K562 (cell line): ENCODE data around the gene LRRK2. TPM values are rescaled to one million over a fixed set of nuclear protein-coding genes. Genes with fewer than 3 reads are reported as not detected.

Experiments
- ATAC-seq: fragments of 200-7000 bp; cut with Tn5 transposase; 3 replicates; pipeline ENCODE4 v1.9.1; 2020; ENCODE audit warnings: moderate library complexity
- BruUV-seq: library from RNA; stranded (reverse); fragments of 400-500 nt; replicated peaks from 2 replicates; lab custom pipeline; 2021; lab: Mats Ljungman, UMichigan
- CTCF ChIA-PET: fragments of 300-600 bp; formaldehyde crosslinking; extraction: SDS; loops from one replicate; lab custom pipeline; 2021; ENCODE audit warnings: low intra/inter-chr PET ratio; lab: Yijun Ruan, JAX
- POLR2A ChIA-PET: fragments of 300-600, 350-650 bp; sonication (Branson Sonifier 250); formaldehyde crosslinking; extraction: SDS; loops from one replicate; lab custom pipeline; 2021; ENCODE audit warnings: antibody characterized with exemption, inconsistent platforms; lab: Yijun Ruan, JAX
- DNase-seq, 4 experiments: peaks; one replicate each; pipeline versions ENCODE4 v3.0.0 to v3.0.0-alpha.2; 2011 to 2018; ENCODE audit warnings: low spot score in 3 of 4, mixed read lengths in 3 of 4; ENCODE audit errors: extremely low read depth in 1 of 4
- FAIRE-seq: peaks from 2 replicates; lab custom pipeline; 2011; peaks lifted over from hg19 to GRCh38; lab: Jason Lieb, UNC
- H2AFZ ChIP-seq: 2 replicates; pipeline ENCODE4 v1.6.0; 2011; ENCODE audit warnings: low read depth, low read length, control low read depth, inconsistent platforms
- H3K27ac ChIP-seq: fragments of 200-600 bp; 3 replicates; pipeline ENCODE4 v1.8.0; 2011; ENCODE audit warnings: low read depth, mild to moderate bottlenecking, control low read depth, inconsistent platforms, low read length, moderate library complexity, mixed read lengths; ENCODE audit errors: extremely low read depth
- H3K27me3 ChIP-seq, 2 experiments: fragments of 300-600 bp in 1 of 2; 2 replicates in 1 of 2; 3 replicates in 1 of 2; pipeline versions ENCODE4 v1.6.0 to v1.8.0; 2011; ENCODE audit warnings: inconsistent platforms in 2 of 2, low read length in 2 of 2, mild to moderate bottlenecking in 1 of 2, mixed read lengths in 1 of 2, moderate library complexity in 1 of 2; ENCODE audit not compliant: control insufficient read depth in 2 of 2, insufficient read depth in 2 of 2
- H3K36me3 ChIP-seq: fragments of 300-600 bp; 3 replicates; pipeline ENCODE4 v1.8.0; 2011; ENCODE audit warnings: mild to moderate bottlenecking, low read length, inconsistent platforms; ENCODE audit not compliant: control insufficient read depth, insufficient read depth
- H3K4me1 ChIP-seq, 2 experiments: fragments of 200-600 bp in 1 of 2; replicated peaks in 1 of 2; 2 replicates in 1 of 2; 3 replicates in 1 of 2; pipeline versions ENCODE4 v1.5.1 to v1.8.0; 2011; ENCODE audit warnings: inconsistent platforms in 2 of 2, low read length in 2 of 2, mild to moderate bottlenecking in 1 of 2, mixed read lengths in 1 of 2, moderate library complexity in 1 of 2; ENCODE audit not compliant: control insufficient read depth in 2 of 2, insufficient read depth in 2 of 2
- H3K4me2 ChIP-seq: 2 replicates; pipeline ENCODE4 v1.6.1; 2011; ENCODE audit warnings: low read length, control low read depth, inconsistent platforms, mixed read lengths; ENCODE audit not compliant: insufficient read depth
- H3K4me3 ChIP-seq: fragments of 200-600 bp; sonication (generic), shearing (Covaris generic); 2 replicates; pipeline ENCODE4 v1.5.1; 2016; ENCODE audit warnings: control low read depth, inconsistent platforms
- H3K79me2 ChIP-seq: fragments of 200-600 bp; 3 replicates; pipeline ENCODE4 v1.8.0; 2011; ENCODE audit warnings: low read length, inconsistent platforms; ENCODE audit not compliant: control insufficient read depth, insufficient read depth
- H3K9ac ChIP-seq, 2 experiments: 2 replicates each; pipeline versions ENCODE4 v1.6.0 to v1.6.1; 2011; ENCODE audit warnings: low read depth in 2 of 2, low read length in 2 of 2, control low read depth in 1 of 2, inconsistent platforms in 1 of 2, mild to moderate bottlenecking in 1 of 2, mixed read lengths in 1 of 2; ENCODE audit not compliant: insufficient read depth in 1 of 2
- H3K9me1 ChIP-seq: one replicate; pipeline ENCODE4 v1.6.0; 2011; ENCODE audit warnings: inconsistent platforms, mild to moderate bottlenecking, low read length, moderate library complexity; ENCODE audit not compliant: control insufficient read depth, insufficient read depth
- H3K9me3 ChIP-seq: replicated peaks from 2 replicates; pipeline ENCODE4 v1.5.1; 2011; ENCODE audit warnings: low read depth, low read length, inconsistent platforms; ENCODE audit not compliant: control insufficient read depth, insufficient read depth
- H4K20me1 ChIP-seq: replicated peaks from 2 replicates; pipeline ENCODE4 v1.6.1; 2011; ENCODE audit warnings: low read length, inconsistent platforms, mixed read lengths; ENCODE audit not compliant: control insufficient read depth, insufficient read depth
- ARID3B ChIP-seq: fragments of 250-450 bp; sonication (Bioruptor Pico); IDR thresholded peaks from 2 replicates; pipeline ENCODE4 v1.4.0; 2020; ENCODE audit warnings: borderline replicate concordance
- DLX4 ChIP-seq: fragments of 250-450 bp; sonication (Bioruptor Pico); IDR thresholded peaks from 2 replicates; pipeline ENCODE4 v1.6.1; 2021; ENCODE audit warnings: mild to moderate bottlenecking
- GABPA ChIP-seq: fragments of 200-800 bp; sonication (Bioruptor generic); conservative IDR thresholded peaks from 2 replicates; pipeline ENCODE4 v1.6.1; 2016; ENCODE audit warnings: low read depth, missing genetic modification characterization, missing compliant biosample characterization
- GABPB2 ChIP-seq: fragments of 250-450 bp; sonication (Bioruptor Pico); conservative IDR thresholded peaks from 2 replicates; pipeline ENCODE4 v1.5.1; 2021; ENCODE audit warnings: mild to moderate bottlenecking
- HDAC2 ChIP-seq: fragments of 450-650 bp; IDR thresholded peaks from 2 replicates; pipeline ENCODE4 v1.6.1; 2016; ENCODE audit warnings: mild to moderate bottlenecking
- NFRKB ChIP-seq: fragments of 450-650 bp; IDR thresholded peaks from 2 replicates; pipeline ENCODE4 v1.6.1; 2016; ENCODE audit warnings: low read depth
- POLR2B ChIP-seq: fragments of 450-650 bp; IDR thresholded peaks from 2 replicates; pipeline ENCODE4 v1.6.1; 2018; ENCODE audit warnings: low read depth; ENCODE audit not compliant: partially characterized antibody
- SREBF2 ChIP-seq: sonication (generic); formaldehyde crosslinking; IDR thresholded peaks from 2 replicates; pipeline ENCODE4 v1.4.0; 2020; ENCODE audit warnings: mild to moderate bottlenecking, missing genetic modification reagents
- SRSF7 ChIP-seq: fragments of 200-400 bp; formaldehyde crosslinking; optimal IDR thresholded peaks from 2 replicates; pipeline ENCODE3; 2017; ENCODE audit warnings: mild to moderate bottlenecking, low read depth, low read length
- ZBTB26 ChIP-seq: fragments of 450-650 bp; formaldehyde crosslinking; IDR thresholded peaks from 2 replicates; pipeline ENCODE4 v1.4.0; 2022; ENCODE audit warnings: missing genetic modification characterization
- ZNF133 ChIP-seq: fragments of 250-450 bp; sonication (Bioruptor Pico); IDR thresholded peaks from 2 replicates; pipeline ENCODE4 v1.4.0; 2020; ENCODE audit warnings: mild to moderate bottlenecking
- ZNF175 ChIP-seq: fragments of 200-800 bp; sonication (Bioruptor generic); IDR thresholded peaks from 2 replicates; pipeline ENCODE4 v1.6.1; 2016; ENCODE audit warnings: low read depth, mild to moderate bottlenecking, missing genetic modification characterization, missing compliant biosample characterization
- WGBS: fragments of 100-300 bp; shearing (Covaris generic); methylation state at CpG from one replicate; pipeline ENCODE4 v1.1.6; 2016; ENCODE audit warnings: low coverage, mixed read lengths; ENCODE audit not compliant: insufficient coverage; ENCODE audit errors: missing lambda C conversion rate; 5-methylcytosine and 5-hydroxymethylcytosine counted together
- in situ Hi-C: fragments of 300-500 bp; cut with MboI; formaldehyde crosslinking; loops from 4 replicates; pipeline ENCODE4 v1.15.0; 2018; ENCODE audit warnings: inconsistent platforms, mixed read lengths
- intact Hi-C: fragments of 100-400 bp; cut with micrococcal nuclease; formaldehyde crosslinking; loops from 2 replicates; pipeline ENCODE4 v1.14.2; 2022
- polyA plus RNA-seq, 8 experiments: library from polyadenylated mRNA; depleted of rRNA in 4 of 8; stranded (reverse) in 5 of 8; unstranded in 3 of 8; fragments of >200 nt; fragmentation: Nextera tagmentation in 2 of 8; fragmentation: Illumina TruSeq in 1 of 8; extraction: Ambion mirVana in 2 of 8; extraction: Trizol in 1 of 8; gene quantifications; 2 replicates each; pipeline versions ENCODE4 v1.2.1 to v1.2.3, GENCODE V29; 2011 to 2014; ENCODE audit warnings: inconsistent platforms in 1 of 8, missing spikeins in 1 of 8
- total RNA-seq, 7 experiments: library from RNA; depleted of rRNA in 6 of 7; stranded (reverse); fragments of >200 nt in 6 of 7; fragmentation: Illumina TruSeq in 2 of 7; extraction: Trizol in 2 of 7; gene quantifications; 2 replicates each; pipeline versions ENCODE4 v1.2.1 to v1.2.3, GENCODE V29; 2011 to 2021; ENCODE audit warnings: low replicate concordance in 1 of 7
- TF ChIP-seq, protein P1 (sequence below): fragments of 450-650 bp; IDR thresholded peaks from 2 replicates; pipeline ENCODE4 v1.7.0; 2016; ENCODE audit warnings: borderline replicate concordance

LRRK2 gene
- total and polyA plus RNA-seq, 9 of the 15 experiments (the other 6 are each of a cell fraction or from before 2014, with no cell fraction given), result 0.03 to 0.89 (median 0.31) TPM

DNA sequence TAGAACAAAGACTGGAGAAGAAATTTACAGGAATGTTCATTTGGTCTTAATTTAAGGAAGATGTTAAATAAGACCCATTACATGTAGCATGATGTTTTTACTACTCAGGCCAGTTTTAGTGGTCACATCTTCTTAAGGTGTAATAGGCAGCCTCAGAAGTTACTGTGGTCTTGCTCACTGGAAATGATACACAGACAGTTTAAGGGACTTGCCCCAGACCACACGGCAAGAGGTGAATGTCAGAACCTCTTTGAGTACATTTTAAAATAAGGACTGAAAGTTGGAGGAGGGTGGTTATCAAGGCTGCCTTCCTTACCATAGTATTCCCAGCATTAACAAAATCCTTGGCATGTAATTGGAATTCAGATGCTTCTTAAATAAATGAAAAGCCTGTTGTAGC is 37.9 kb downstream of the LRRK2 start:
- intact Hi-C loops, result no loop called here
- ChIA-PET POLR2A (no interaction called here), CTCF (no interaction called here)
- H3K9me3 ChIP-seq, result no peaks in the 10 kb centered on the region
- H2AFZ ChIP-seq, result no peak overlapping the region
- no TSS peak for BruUV-seq
- no peak overlapping the region for H3K4me2 ChIP-seq
- no peak overlapping the region for H3K9ac ChIP-seq
- H3K4me1 ChIP-seq, result no peaks in the 10 kb centered on the region
- H3K9me1 ChIP-seq, result no peaks in the 10 kb centered on the region
- no peak for FAIRE-seq
- H3K27ac ChIP-seq, result no peak overlapping the region
- no peak for ATAC-seq
- H3K27me3 ChIP-seq, result no peaks in the 10 kb centered on the region
- no peak for DNase-seq
- no peaks in the 10 kb centered on the region for H3K79me2 ChIP-seq
- TF ChIP-seq ZNF133 (CRISPR knock-in tag) (no peak), DLX4 (CRISPR knock-in tag) (no peak), ZNF175 (CRISPR knock-in tag) (no peak), POLR2B (no peak), ZBTB26 (CRISPR knock-in tag) (no peak), GABPB2 (no peak), GABPA (tag) (no peak), HDAC2 (no peak), SRSF7 (no peak), NFRKB (no peak), ARID3B (CRISPR knock-in tag) (no peak), SREBF2 (CRISPR knock-in tag) (no peak)
- TF ChIP-seq, protein P1, sequence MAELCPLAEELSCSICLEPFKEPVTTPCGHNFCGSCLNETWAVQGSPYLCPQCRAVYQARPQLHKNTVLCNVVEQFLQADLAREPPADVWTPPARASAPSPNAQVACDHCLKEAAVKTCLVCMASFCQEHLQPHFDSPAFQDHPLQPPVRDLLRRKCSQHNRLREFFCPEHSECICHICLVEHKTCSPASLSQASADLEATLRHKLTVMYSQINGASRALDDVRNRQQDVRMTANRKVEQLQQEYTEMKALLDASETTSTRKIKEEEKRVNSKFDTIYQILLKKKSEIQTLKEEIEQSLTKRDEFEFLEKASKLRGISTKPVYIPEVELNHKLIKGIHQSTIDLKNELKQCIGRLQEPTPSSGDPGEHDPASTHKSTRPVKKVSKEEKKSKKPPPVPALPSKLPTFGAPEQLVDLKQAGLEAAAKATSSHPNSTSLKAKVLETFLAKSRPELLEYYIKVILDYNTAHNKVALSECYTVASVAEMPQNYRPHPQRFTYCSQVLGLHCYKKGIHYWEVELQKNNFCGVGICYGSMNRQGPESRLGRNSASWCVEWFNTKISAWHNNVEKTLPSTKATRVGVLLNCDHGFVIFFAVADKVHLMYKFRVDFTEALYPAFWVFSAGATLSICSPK, result no peak
- WGBS, result 0% methylated on average over 1 of the region's 1 CpG
- H3K36me3 ChIP-seq, result no peaks in the 10 kb centered on the region
- H3K4me3 ChIP-seq, result no peak overlapping the region
- in situ Hi-C loops, result no loop called here
- no peaks in the 10 kb centered on the region for H4K20me1 ChIP-seq
